ENCODE data around the gene BAZ2B. TPM values are rescaled to one million over a fixed set of nuclear protein-coding genes. Genes with fewer than 3 reads are reported as not detected.

BAZ2B gene
- total RNA-seq, 1 donor from 2014 or later: 101 TPM

GRCh38 chr2:159640176-159640575 lies 23.8 kb upstream of the BAZ2B start:
- Histone ChIP-seq H3K36me3 (no peaks in the 10 kb centered on the region), H3K4me2 (no peak overlapping the region), H3K9ac (no peak overlapping the region), H3K4me1 (no peaks in the 10 kb centered on the region), H3K27ac (no peak overlapping the region), H3K79me2 (ENCODE audit: low read depth) (no peaks in the 10 kb centered on the region), H3F3A (ENCODE audit: low read depth) (no peaks in the 10 kb centered on the region), H3K27me3 (no peaks in the 10 kb centered on the region), H2AFZ (replicated peaks) (no peak overlapping the region), H4K20me1 (ENCODE audit: low read depth) (no peaks in the 10 kb centered on the region), H3K4me3 (no peak overlapping the region), H3K9me3 (ENCODE audit: low read depth) (no peaks in the 10 kb centered on the region)
- TF ChIP-seq EZH2phosphoT487 (IDR thresholded peaks at IDR 0.05) (no peak), EZH2 (IDR thresholded peaks at IDR 0.05) (no peak), CTCF (IDR thresholded peaks at IDR 0.05) (no peak)
- Mint-ChIP-seq H3K4me3 (no peak overlapping the region), H3K4me1 (no peaks in the 10 kb centered on the region), H3K27me3 (ENCODE audit: insufficient read depth, low read depth) (no peaks in the 10 kb centered on the region), H3K27ac (no peak overlapping the region), H3K36me3 (no peaks in the 10 kb centered on the region), H3K9me3 (peaks cover 8% of the 10 kb centered on the region)
- DNase-seq (ENCODE audit: low spot score): no peak

GRCh38 chr2:159639712-159640111 lies 23.4 kb upstream of the BAZ2B start:
- Histone ChIP-seq H2AFZ (replicated peaks) (no peak overlapping the region), H3K9ac (no peak overlapping the region), H3K27me3 (no peaks in the 10 kb centered on the region), H3K36me3 (no peaks in the 10 kb centered on the region), H3F3A (ENCODE audit: low read depth) (no peaks in the 10 kb centered on the region), H3K27ac (no peak overlapping the region), H3K9me3 (ENCODE audit: low read depth) (no peaks in the 10 kb centered on the region), H3K4me2 (no peak overlapping the region), H3K4me1 (no peaks in the 10 kb centered on the region), H3K79me2 (ENCODE audit: low read depth) (no peaks in the 10 kb centered on the region), H4K20me1 (ENCODE audit: low read depth) (no peaks in the 10 kb centered on the region), H3K4me3 (no peak overlapping the region)
- TF ChIP-seq CTCF (IDR thresholded peaks at IDR 0.05) (no peak), EZH2 (IDR thresholded peaks at IDR 0.05) (no peak), EZH2phosphoT487 (IDR thresholded peaks at IDR 0.05) (no peak)
- H3K36me3 Mint-ChIP-seq: no peaks in the 10 kb centered on the region
- no peak overlapping the region for H3K27ac Mint-ChIP-seq
- H3K4me1 Mint-ChIP-seq: no peaks in the 10 kb centered on the region
- no peak for DNase-seq (ENCODE audit: low spot score)
- H3K4me3 Mint-ChIP-seq: no peak overlapping the region
- H3K27me3 Mint-ChIP-seq (ENCODE audit: insufficient read depth, low read depth): no peaks in the 10 kb centered on the region
- peaks cover 8% of the 10 kb centered on the region for H3K9me3 Mint-ChIP-seq

DNA sequence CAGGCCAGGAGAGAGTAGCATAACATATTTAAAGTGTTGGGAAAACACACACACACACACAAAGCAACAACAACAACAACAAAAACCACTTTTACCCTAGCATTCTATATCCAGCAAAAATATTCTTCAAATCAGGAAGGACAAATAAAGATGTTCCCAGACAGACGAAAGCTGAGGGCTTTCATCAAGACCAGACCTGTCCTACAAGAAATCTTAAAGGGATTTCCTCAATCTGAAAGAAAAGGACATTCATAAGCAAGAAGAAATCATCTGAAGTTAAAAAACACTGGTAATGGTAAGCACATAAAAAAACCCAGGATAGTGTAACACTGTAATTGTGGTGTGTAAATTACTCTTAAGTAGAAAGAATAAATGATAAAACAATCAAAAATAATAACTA lies 22.7 kb upstream of the BAZ2B start:
- Histone ChIP-seq H3K36me3 (no peaks in the 10 kb centered on the region), H3K27me3 (no peaks in the 10 kb centered on the region), H3F3A (ENCODE audit: low read depth) (no peaks in the 10 kb centered on the region), H3K4me1 (no peaks in the 10 kb centered on the region), H3K9ac (no peak overlapping the region), H3K79me2 (ENCODE audit: low read depth) (no peaks in the 10 kb centered on the region), H4K20me1 (ENCODE audit: low read depth) (no peaks in the 10 kb centered on the region), H3K27ac (no peak overlapping the region), H2AFZ (replicated peaks) (no peak overlapping the region), H3K4me2 (no peak overlapping the region), H3K9me3 (ENCODE audit: low read depth) (no peaks in the 10 kb centered on the region), H3K4me3 (no peak overlapping the region)
- H3K4me1 Mint-ChIP-seq: no peaks in the 10 kb centered on the region
- no peak overlapping the region for H3K4me3 Mint-ChIP-seq
- no peak overlapping the region for H3K27ac Mint-ChIP-seq
- TF ChIP-seq EZH2phosphoT487 (IDR thresholded peaks at IDR 0.05) (no peak), CTCF (IDR thresholded peaks at IDR 0.05) (no peak), EZH2 (IDR thresholded peaks at IDR 0.05) (no peak)
- peaks cover 8% of the 10 kb centered on the region for H3K9me3 Mint-ChIP-seq
- no peak for DNase-seq (ENCODE audit: low spot score)
- H3K27me3 Mint-ChIP-seq (ENCODE audit: insufficient read depth, low read depth): no peaks in the 10 kb centered on the region
- no peaks in the 10 kb centered on the region for H3K36me3 Mint-ChIP-seq
